GM20431 (cell line): ENCODE data around the gene HNRNPR.

ENCODE experiments used
- in situ Hi-C: fragments of 300-500 bp; cut with MseI, MboI; formaldehyde crosslinking; loops from one replicate; pipeline ENCODE4 v1.15.0; 2020; ENCODE audit warnings: low sequenced_read_pairs; ENCODE audit not compliant: unreplicated experiment

HNRNPR gene

DNA sequence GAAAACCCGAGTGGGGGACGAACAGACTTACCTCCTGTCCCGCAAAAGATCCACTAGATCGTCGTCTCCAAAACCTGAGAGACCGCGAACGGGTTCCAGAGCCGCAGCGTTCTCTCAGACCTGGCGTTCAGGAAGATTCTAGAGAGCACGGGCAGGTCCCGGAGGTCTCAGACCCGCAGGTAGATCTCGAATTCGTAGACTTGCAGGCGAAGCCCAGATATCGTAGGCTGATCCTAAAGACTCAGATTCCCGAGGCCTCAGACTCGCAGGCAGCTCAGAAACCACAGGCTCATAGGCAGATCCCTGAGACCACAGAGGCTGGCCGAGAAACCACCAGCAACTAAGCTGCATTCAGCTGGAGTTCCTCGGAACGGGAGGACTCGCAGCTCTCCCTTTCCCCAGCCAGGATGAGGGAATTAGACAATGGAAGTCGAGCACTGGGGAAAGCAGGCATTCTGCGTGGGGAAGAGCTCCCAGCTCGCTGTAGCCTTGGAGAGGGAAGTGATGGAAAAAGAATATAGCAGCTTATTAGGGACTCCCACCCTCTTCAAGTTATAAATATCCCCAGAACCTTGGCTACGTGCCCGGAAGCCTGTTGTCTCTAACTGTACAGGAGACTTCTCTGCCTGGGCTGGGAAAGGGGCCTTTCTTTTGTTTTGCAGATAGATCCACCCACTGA lies 25.4 kb upstream of the HNRNPR start, which contains the start of gene ZNF436:
Gene ZNF436, minus strand, starts transcription at position 502 of the 679 bp plus-strand sequence. CDS start 1,831 bp downstream, outside the sequence.
- in situ Hi-C loops, result no loop called here

DNA sequence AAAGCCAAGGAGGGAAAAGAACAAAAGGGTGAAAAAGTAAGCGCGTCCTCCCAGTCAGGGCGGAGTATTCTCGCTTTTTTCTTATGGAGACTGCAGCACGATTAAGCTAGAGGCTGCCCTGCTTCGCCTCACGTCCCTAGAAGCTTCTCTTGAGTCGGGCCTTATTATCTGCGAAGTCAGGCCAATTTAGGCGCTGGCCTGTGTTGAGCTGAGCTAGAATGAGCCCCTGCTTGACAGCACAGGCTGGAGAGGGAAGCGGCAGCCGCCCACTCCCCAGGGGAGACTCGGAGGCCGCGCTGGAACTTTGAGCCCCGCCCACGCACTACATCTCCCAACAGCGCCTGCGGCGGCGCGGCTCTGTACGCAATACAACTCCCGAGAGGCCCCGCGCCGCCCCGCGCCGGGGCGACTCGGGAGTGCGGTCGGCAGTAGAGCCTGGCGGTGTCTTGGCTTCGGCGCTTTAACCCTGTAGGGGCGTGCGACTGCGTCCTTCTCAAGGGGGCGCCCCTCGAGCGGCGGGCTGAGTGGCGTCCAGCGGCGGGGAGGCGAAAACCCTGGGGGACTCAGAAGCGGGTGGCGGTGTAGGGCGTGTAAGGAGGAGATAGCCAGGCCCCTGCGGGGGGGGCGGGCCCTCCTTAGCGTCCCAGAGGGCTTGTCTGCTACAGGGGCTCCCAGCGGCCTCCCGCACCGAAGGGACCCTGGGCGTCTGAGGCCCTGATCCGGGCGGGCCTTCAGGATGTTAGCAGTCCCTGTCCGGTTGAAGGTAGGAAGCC lies 24.7 kb upstream of the HNRNPR start:
- in situ Hi-C loops, result no loop called here

DNA sequence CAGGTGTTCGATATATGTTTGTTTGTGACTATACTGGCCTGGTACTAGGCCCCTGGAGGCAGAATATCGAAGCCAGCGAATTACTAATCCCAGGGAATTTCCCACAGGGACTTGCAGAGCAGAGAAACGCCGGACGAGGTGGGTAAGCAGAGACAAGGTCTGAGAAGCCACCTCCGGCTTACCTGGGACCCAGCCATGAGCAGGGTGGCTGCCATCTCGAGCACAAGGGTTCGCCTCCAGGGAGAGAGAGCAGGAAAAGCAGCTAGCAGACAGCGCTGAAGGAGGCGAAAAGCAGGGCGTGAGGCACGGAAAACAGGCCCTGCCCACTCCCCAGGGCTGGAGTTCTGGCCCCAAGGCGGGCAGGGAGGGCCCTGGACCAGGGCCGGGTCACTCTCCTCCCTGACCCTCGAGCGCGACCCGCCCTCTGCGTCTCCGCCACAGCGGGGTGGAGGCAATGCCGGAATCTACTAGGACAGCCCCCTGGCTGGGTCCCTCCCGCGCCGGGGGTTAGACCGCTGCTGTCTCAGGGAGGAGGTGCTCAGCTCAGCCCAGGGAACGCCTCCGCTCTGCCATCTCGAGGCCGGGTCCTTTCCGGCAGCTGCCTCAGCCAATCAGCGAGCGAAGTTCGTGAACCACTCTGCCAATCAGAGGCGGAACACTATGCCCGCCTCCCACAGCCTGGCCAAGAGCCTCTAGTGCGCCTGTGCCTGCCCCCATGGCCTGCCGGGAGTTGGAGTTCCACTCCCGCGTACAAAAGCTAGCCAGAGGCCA lies 23.9 kb upstream of the HNRNPR start:
- in situ Hi-C loops, result no loop called here

DNA sequence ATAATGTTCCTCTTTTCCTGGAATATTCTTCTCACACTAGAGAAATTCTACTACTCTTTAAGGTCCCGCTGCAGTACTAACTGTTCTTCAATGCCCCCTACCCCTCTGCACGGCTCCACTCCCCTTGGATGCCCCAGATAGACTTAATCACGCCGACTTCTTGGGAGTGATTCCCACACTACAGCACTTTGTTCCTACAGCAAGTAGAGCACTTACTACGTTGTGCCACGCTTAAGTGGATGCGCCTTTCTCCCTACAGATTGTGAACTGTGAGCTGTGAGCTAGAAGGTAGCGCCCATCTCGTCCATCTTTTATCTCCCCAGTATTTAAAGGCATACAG lies 23.3 kb upstream of the HNRNPR start:
- in situ Hi-C loops, result no loop called here

DNA sequence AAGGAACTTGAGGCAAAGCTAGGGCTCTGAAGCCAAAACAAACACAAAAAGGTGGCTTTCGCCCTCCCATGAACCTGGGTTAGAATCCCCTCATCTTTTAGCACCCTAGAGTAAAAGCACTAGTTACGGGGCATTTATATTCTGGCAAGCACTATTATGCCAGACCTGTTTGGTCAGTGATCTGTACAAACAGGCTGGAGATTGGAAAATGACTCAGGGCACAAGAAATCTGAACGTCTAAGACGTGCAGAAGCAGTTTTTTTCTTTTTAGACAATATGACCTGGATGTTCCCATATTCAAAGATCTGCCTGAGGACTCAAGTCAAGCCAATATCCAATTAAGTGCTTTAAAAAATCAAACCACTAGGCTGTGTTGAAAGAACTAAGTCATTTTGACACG lies 22.5 kb upstream of the HNRNPR start:
- in situ Hi-C loops, result no loop called here

DNA sequence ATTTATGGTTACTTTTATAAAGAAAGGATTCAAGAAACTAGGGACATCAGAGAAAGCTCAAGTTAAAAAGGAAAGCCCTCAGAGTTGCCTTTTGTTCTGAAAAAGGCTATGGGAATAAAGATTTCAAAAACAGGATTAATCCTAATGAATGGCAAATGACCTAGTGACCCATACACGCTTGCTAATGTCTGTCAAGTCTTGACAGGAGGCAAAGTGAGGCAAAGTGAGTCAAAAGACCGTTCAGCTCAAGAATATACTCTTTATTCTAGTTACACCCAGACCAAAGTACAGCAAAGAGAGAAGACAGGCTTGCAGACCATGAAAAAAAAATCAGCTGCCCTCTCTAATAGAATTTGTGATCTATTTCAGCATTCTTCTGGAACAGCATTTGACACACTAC lies 22.1 kb upstream of the HNRNPR start:
- in situ Hi-C loops, result no loop called here

DNA sequence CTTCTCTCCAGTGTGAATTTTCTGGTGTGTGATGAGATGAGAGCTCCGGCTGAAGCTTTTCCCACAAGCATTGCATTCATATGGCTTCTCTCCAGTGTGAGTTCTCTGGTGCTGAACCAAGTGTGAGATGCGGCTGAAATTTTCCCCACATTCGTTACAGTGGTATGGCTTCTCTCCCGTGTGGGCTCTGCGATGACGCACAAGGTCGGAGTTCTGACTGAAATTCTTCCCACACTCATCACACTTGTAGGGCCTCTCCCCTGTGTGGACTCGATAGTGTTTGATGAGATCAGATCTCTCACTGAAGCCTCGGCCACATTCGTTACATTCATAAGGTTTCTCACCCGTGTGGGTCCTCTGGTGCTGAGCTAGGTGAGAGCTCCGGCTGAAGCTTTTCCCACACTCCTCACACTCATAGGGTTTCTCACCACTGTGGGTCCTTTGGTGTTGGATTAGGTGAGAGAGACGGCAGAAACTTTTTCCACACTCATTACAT lies 18.2 kb upstream of the HNRNPR start:
- in situ Hi-C loops, result no loop called here

DNA sequence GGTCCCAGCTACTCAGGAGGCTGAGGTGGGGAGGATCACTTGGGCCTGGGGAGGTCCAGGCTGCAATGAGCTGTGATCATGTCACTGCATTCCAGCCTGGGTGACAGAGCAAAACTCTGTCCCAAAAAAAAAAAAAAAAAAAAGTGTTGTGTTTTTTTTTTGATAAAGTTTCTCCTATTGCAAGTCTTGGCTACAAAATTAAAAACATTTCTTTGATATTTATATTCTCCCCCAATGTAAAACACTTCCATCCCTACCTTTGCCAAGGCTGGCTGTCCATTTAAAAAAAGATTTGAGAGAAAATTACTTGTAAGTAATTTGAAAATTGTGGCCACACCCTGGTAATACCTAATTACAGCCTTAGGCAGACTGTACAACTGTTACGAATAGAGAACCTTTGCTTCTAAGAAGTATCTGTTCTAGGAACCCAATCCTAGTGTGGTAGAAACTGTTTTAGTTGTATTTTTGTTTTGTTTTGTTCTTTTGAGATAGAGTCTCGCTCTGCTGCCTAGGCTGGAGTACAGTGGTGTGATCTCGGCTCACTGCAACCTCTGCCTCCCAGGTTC lies 14.3 kb upstream of the HNRNPR start:
- in situ Hi-C loops, result no loop called here

DNA sequence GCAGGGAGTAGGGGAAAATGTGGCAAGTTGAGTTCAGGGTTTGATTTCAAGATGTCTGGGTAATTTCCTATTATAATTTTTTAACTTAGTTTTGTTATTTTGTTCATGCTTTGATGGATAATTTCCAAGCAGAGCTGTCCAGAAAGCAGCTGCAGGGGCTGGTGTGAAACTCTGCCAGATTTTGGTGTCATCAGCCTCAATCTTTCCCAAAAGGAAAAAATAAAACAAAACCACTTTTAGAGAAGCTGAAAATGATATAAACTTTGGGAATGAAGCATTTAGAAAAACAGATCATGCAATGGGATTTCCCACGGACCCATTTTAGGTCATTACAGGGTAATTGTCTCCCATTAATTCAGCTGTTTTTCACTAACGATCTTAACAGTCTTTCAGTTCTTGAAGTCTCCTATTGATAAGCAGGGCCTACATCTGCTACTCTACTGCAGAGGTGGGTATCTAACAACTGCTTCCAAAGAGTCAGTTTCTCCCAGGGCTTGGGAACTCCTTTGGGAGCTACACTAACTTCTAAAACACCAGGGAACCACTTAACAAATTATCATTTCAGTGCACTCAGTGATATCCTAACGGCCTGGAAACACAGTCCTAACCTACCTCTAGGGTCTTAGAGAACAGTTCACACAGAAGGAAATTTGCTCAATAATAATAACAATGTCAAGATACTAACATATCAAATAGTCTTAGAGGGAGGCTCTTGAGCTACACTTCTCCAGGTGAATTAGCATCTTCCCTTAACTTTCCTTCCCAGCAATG lies 13.2 kb upstream of the HNRNPR start:
- in situ Hi-C loops, result no loop called here

DNA sequence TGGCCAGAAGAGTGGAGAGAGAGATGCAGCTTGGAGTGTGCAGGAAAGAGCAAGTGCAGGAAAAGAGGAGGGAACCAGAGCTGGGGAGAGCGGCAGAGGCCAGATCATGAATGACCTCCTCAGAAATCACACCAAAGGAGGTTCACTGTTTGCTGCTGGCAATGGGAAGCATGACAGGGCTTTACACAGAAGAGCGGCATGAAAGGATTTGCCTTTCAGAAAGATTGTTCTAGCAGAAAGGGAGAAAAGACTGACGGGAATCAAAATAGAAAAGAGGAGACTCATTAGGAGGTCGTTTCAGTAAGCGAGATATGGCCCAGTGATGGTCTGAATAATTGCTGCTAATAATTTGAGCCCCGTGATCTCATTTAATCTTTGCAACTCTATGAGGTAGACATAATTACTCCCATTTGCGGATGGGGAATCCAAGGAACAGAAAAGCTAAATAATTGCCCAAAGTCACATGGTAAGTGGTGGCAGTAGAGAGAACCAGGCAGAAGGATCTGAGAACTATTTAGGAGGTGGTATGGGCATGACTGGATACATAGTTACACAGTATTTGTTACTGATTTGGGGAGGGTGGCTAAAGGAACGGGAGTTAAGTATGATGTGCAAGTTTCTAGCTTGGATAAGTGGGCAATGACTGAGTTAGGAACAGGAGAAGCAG lies 12.5 kb upstream of the HNRNPR start:
- in situ Hi-C loops, result no loop called here

DNA sequence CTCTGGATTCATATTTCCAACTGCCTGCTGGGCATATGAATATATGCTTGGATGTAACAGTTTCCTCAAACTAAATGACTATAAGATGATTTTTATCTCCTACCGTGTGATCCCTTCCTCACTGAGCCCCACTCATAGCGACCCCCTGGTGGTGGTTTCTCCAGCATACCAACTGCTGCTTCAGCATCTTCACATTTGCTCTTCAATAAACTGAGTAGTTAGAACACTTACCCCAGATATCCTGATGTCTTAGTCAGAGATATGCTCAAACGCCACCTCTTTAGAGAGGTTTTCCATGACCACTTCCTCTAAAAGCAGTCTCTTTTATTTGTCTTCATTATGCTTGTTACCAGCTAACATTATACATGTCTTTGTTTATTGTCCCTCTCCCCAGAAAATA lies 10.2 kb upstream of the HNRNPR start:
- in situ Hi-C loops, result no loop called here

DNA sequence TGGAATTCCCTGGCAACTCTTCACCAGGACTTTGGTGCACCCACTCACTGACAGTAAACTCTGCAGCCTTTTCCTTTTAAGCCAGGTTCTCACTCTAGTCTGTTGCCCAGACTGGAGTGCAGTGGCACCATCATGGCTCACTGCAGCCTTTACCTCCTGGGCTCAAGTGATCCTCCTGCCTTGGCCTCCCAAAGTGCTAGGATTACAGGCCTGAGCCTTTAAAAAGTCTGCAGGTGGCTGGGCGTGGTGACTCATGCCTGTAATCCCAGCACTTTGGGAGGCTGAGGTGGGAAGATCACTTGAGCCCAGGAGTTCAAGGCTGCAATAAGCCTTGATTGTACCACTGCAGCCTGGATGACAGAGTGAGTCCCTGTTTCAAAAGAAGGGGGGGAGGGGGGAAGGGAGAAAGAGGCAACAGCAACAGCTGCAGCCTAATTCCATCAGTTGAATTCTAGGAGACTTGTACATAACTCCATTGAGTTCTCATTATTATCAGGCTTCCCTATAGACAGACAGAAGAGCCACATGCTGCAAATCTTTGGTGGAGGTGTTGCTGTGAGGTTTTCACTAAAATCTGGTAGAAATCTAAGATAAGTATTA lies 8.1 kb upstream of the HNRNPR start:
- in situ Hi-C loops, result no loop called here

DNA sequence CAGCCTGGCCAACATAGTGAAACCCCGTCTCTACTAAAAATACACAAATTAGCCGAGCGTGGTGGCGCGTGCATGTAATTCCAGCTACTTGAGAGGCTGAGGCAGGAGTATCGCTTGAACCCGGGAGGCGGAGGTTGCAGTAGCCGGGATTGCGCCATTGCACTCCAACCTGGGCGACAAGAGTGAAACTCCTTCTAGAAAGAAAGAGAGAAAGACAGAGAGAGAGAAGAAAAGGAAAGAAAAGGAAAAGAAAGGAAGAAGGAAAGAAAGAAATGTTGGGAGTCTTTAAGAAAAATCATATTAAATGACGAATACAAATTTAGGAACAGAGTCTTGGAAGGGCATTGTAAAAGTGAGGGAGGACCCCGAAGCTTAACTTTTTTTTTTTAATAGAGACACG lies 1.8 kb upstream of the HNRNPR start:
- in situ Hi-C loops, result no loop called here

DNA sequence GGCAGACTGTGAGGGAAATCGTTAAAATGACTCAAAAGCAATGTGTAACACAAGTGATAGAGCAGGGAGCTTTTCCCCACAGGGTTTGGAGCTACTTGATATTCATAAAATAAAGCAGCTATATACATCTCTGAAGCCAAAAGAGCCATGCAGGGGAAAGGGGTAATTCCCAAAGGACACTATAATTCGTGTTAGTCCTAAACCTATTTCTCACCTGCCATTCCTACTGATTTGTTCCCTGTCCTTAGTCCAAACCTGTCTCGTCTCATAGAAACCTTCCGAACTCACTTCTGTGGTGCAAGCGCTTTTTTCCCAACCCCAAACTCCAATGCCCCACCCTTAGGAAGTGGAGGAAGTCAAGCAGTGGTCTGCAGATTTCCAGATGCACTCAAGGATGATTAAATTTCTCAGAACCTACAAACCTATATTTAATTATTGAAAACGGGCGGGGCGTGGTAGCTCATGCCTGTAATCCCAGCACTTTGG lies 946 bp upstream of the HNRNPR start:
- in situ Hi-C loops, result no loop called here

DNA sequence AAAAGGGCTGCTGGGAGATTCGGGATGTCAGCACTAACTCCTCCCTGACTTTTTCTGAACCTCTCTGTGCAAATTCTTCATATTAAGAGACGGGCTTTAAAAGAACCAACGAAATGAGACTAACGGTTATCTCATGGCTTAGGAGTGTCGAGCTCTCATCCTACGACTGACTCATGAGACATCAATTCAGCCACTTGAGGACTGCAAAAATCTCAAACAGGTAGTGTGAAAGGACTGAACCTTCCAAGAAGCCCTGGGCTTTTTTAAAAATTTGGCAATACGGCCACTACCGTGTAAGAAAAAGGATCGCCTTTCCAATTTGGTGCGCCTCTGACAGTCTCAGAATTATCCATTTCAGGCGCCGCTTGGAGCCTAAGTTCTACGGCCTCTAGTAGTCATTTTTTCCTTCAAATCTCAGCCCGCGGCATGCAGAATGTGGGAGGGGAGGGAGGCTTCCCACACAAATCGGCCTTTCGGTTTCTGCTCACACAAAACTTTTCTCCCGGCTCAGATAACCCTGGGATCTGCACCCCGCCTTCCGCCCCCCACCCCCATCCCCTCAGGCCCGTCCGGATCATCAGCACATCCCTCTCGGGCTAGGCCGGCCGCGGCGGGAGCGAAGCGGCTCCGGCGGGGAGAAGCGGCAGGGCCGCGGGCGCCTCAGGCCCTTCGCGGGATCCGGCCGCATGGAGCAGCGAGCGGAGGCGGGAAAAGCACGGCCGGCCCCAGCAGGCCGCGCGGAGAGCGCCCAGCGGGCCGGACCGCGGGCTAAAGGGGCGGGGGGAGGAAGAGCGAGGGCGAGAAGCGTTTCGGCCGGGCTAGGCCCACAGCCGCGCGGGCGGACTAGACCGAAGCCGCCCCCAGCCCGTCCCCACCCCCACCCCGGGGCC lies 618 bp downstream of the HNRNPR start:
- in situ Hi-C loops, result no loop called here

DNA sequence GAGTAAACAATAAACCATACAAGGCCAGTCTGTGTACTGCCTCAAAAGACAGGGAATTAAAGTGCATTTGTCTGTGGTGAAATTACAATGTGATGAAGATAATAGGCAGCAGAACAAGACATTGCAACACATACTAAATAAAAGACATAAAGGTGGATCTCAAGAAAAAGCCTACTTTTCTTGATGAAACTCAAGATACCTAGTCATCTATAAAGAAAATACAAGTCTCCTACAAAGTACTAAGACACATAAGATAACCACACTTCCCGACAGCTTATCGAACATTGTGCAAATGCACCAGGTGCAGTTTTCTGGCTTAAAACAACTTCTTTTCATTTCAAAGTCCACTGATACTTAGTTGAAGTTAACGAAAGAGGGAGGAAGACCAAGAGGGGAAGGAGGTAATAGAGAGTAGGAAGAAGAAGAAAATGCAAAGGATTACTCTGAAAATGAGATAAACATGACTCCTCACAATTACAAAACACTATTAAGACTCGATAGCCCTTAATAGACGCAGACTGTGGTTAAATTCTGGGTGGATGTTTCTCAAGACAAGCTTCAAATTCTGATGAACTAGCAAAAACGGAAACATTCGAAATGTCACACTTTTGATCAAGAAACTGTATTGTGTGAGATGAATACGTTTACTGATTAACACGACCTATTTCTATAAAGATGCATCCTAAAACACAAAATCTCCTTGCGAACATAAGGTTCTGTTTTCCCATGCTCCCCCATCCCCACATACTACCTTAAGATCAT lies 2.0 kb downstream of the HNRNPR start:
- in situ Hi-C loops, result no loop called here

DNA sequence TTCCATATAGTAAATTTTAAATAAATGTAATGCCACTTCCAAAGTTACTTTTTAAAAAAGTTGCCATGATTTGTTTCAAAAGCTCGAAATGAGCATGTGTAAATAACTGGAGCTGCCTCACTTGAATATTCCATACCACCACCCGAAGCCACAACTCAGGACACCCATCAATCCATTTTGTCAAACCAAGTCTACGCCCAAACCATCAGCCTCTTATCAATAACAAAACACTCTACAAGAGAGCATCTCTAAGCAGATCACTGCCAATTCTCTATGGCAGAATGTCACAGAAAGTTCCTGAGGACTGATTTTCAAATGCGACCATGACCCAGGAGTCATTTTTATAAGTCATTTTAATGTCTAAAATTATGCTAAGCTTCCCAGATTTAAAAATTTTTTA lies 4.5 kb downstream of the HNRNPR start:
- in situ Hi-C loops, result no loop called here
